GM23338 (cell line): Measurements from ENCODE around the gene RCC2. TPM values are rescaled to one million over a fixed set of nuclear protein-coding genes. Genes with fewer than 3 reads are reported as not detected.

Experiments
- ATAC-seq: fragments of 200-7000 bp; cut with Tn5 transposase; 3 replicates; pipeline ENCODE4 v1.9.1; 2020
- DNase-seq: peaks from one replicate; pipeline ENCODE4 v3.0.0-alpha.2; 2015; ENCODE audit warnings: low spot score
- H2AFZ ChIP-seq: fragments of 200-600 bp; sonication (generic); 2 replicates; pipeline ENCODE4 v1.8.0; 2016; ENCODE audit warnings: antibody characterized with exemption, mild to moderate bottlenecking, moderate library complexity
- H3F3A ChIP-seq: fragments of 200-600 bp; sonication (generic); replicated peaks from 2 replicates; pipeline ENCODE4 v1.8.0; 2017; ENCODE audit warnings: antibody characterized with exemption, mixed run types, low read depth
- H3K27ac ChIP-seq: fragments of 200-600 bp; sonication (generic); 2 replicates; pipeline ENCODE4 v1.6.1; 2016; ENCODE audit warnings: low read depth
- H3K27me3 ChIP-seq: fragments of 200-600 bp; sonication (generic); 2 replicates; pipeline ENCODE4 v1.8.0; 2016; ENCODE audit warnings: mild to moderate bottlenecking, mixed run types, moderate library complexity; ENCODE audit not compliant: insufficient read depth
- H3K36me3 ChIP-seq: fragments of 200-600 bp; sonication (generic); 2 replicates; pipeline ENCODE4 v1.8.0; 2016; ENCODE audit warnings: mild to moderate bottlenecking; ENCODE audit not compliant: insufficient read depth
- H3K4me1 ChIP-seq: fragments of 200-600 bp; sonication (generic); 2 replicates; pipeline ENCODE4 v1.8.0; 2016; ENCODE audit warnings: mild to moderate bottlenecking, moderate library complexity; ENCODE audit not compliant: insufficient read depth
- H3K4me2 ChIP-seq: fragments of 200-600 bp; sonication (generic); 2 replicates; pipeline ENCODE4 v1.7.1; 2017; ENCODE audit warnings: mixed run types
- H3K4me3 ChIP-seq: fragments of 200-600 bp; sonication (generic); 2 replicates; pipeline ENCODE4 v1.6.1; 2016; ENCODE audit warnings: mixed run types
- H3K79me2 ChIP-seq: fragments of 200-600 bp; sonication (generic); replicated peaks from 2 replicates; pipeline ENCODE4 v1.8.0; 2017; ENCODE audit warnings: mild to moderate bottlenecking; ENCODE audit not compliant: insufficient read depth
- H3K9me2 ChIP-seq: fragments of 200-600 bp; sonication (generic); 2 replicates; pipeline ENCODE4 v1.8.0; 2017; ENCODE audit not compliant: insufficient read depth
- H4K20me1 ChIP-seq: fragments of 200-600 bp; sonication (generic); replicated peaks from 2 replicates; pipeline ENCODE4 v1.8.0; 2017; ENCODE audit warnings: mild to moderate bottlenecking; ENCODE audit not compliant: insufficient read depth
- H3K27ac Mint-ChIP-seq: 2 replicates; pipeline ENCODE4 v1.8.0; 2020; ENCODE audit warnings: inconsistent platforms, mild to moderate bottlenecking, moderate library complexity, mixed read lengths
- H3K27me3 Mint-ChIP-seq: 3 replicates; pipeline ENCODE4 v1.8.0; 2022; ENCODE audit warnings: low read depth, mild to moderate bottlenecking, moderate library complexity, mixed read lengths, inconsistent platforms; ENCODE audit not compliant: insufficient read depth, poor library complexity
- H3K36me3 Mint-ChIP-seq: 3 replicates; pipeline ENCODE4 v1.8.0; 2021; ENCODE audit warnings: low read depth, mild to moderate bottlenecking, inconsistent platforms, moderate library complexity, mixed read lengths
- H3K4me1 Mint-ChIP-seq: 3 replicates; pipeline ENCODE4 v1.8.0; 2020; ENCODE audit warnings: mild to moderate bottlenecking, inconsistent platforms, mixed read lengths
- H3K4me3 Mint-ChIP-seq: 3 replicates; pipeline ENCODE4 v1.8.0; 2021; ENCODE audit warnings: moderate library complexity, mild to moderate bottlenecking, inconsistent platforms, mixed read lengths
- H3K9me3 Mint-ChIP-seq: 3 replicates; pipeline ENCODE4 v1.8.0; 2020; ENCODE audit warnings: moderate library complexity, mild to moderate bottlenecking, inconsistent platforms, mixed read lengths
- CREB1 ChIP-seq: fragments of 250-450 bp; sonication (Bioruptor Pico); IDR thresholded peaks from 2 replicates; pipeline ENCODE4 v1.5.0; 2020; ENCODE audit warnings: low read depth, mild to moderate bottlenecking, moderate library complexity
- ETS1 ChIP-seq: IDR thresholded peaks from 2 replicates; pipeline ENCODE4 v1.6.1; 2016; ENCODE audit warnings: antibody characterized with exemption
- EZH2 ChIP-seq: fragments of 200-600 bp; sonication (generic); IDR thresholded peaks from one replicate; pipeline ENCODE4 v1.8.0; 2017; ENCODE audit warnings: antibody characterized with exemption, mild to moderate bottlenecking, low read depth; ENCODE audit not compliant: unreplicated experiment
- EZH2phosphoT487 ChIP-seq: fragments of 200-600 bp; sonication (generic); IDR thresholded peaks from one replicate; pipeline ENCODE4 v1.8.1; 2018; ENCODE audit warnings: antibody characterized with exemption; ENCODE audit not compliant: unreplicated experiment
- JUNB ChIP-seq: IDR thresholded peaks from one replicate; pipeline ENCODE4 v1.6.1; 2016; ENCODE audit warnings: antibody characterized with exemption; ENCODE audit not compliant: unreplicated experiment
- NANOG ChIP-seq: IDR thresholded peaks from 2 replicates; pipeline ENCODE4 v1.6.1; 2016; ENCODE audit warnings: antibody characterized with exemption, borderline replicate concordance
- POLR2AphosphoS5 ChIP-seq: IDR thresholded peaks from 2 replicates; pipeline ENCODE4 v1.6.1; 2016; ENCODE audit warnings: antibody characterized with exemption, low read depth
- STAT1 ChIP-seq: IDR thresholded peaks from one replicate; pipeline ENCODE4 v1.6.1; 2016; ENCODE audit warnings: antibody characterized with exemption; ENCODE audit not compliant: unreplicated experiment
- ZNF114 ChIP-seq: fragments of 250-450 bp; sonication (Bioruptor Pico); IDR thresholded peaks from 2 replicates; pipeline ENCODE4 v1.5.0; 2020; ENCODE audit warnings: mild to moderate bottlenecking, moderate library complexity
- ZNF331 ChIP-seq: fragments of 250-450 bp; sonication (Bioruptor Pico); IDR thresholded peaks from 2 replicates; pipeline ENCODE4 v1.5.0; 2020; ENCODE audit warnings: low read depth, mild to moderate bottlenecking, moderate library complexity
- ZNF462 ChIP-seq: fragments of 250-450 bp; sonication (Bioruptor Pico); IDR thresholded peaks from 2 replicates; pipeline ENCODE4 v1.5.0; 2020; ENCODE audit warnings: mild to moderate bottlenecking, moderate library complexity
- polyA plus RNA-seq: library from polyadenylated mRNA; unstranded; fragments of >200 nt; fragmentation: Nextera tagmentation; extraction: Ambion mirVana; gene quantifications from 2 replicates; pipeline ENCODE4 v1.2.1, GENCODE V29; 2016
- total RNA-seq: library from RNA; depleted of rRNA; stranded (reverse); fragments of >200 nt; shearing (Covaris generic); gene quantifications from 2 replicates; pipeline ENCODE4 v1.2.3, GENCODE V29; 2014
- TF ChIP-seq, protein P1 (sequence below): IDR thresholded peaks from one replicate; pipeline ENCODE4 v1.6.1; 2018; ENCODE audit warnings: antibody characterized with exemption; ENCODE audit not compliant: unreplicated experiment

RCC2 gene
- total and polyA plus RNA-seq, 2 experiments from 2014 or later: 97.1 to 386 TPM

DNA sequence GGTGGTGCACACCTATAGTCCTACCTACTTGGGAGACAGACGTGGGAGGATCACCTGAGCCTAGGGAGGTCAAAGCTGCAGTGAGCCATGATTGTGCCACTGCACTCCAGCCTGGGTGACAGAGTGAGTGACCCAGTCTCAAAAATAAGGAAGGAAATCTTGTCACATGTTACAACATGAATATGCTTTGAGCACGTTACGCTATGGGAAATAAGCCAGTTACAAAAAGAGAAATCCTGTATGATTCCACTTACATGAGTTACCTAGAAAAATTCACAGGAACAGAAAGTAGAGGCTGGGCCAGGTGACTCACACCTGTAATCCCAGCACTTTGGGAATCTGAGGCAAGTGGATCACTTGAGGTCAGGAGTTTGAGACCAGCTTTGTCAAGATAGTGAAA lies 74.2 kb downstream of the RCC2 start:
- TF ChIP-seq CREB1 (CRISPR knock-in tag): no peak
- TF ChIP-seq ZNF462 (CRISPR knock-in tag): no peak
- TF ChIP-seq EZH2: no peak
- no peak for TF ChIP-seq JUNB
- peaks cover 2% of the 10 kb centered on the region for H3K27me3 Mint-ChIP-seq

GRCh38 chr1:17363771-17364170 lies 75.7 kb downstream of the RCC2 start:
- H3K27ac Mint-ChIP-seq: no peak overlapping the region
- H3F3A ChIP-seq: no peaks in the 10 kb centered on the region
- H3K4me3 Mint-ChIP-seq: no peak overlapping the region; the same call in 2 of the 3 replicates
- no peaks in the 10 kb centered on the region for H3K36me3 Mint-ChIP-seq
- no peaks in the 10 kb centered on the region for H4K20me1 ChIP-seq
- no peaks in the 10 kb centered on the region for H3K36me3 ChIP-seq
- no peaks in the 10 kb centered on the region for H3K27me3 Mint-ChIP-seq
- H2AFZ ChIP-seq: no peak overlapping the region
- H3K27me3 ChIP-seq: no peaks in the 10 kb centered on the region
- no peak for DNase-seq
- H3K79me2 ChIP-seq: no peaks in the 10 kb centered on the region
- no peak for ATAC-seq
- peaks cover under 1% of the 10 kb centered on the region; the same call in 1 of the 3 replicates for H3K4me1 Mint-ChIP-seq
- no peak overlapping the region for H3K4me2 ChIP-seq
- H3K4me3 ChIP-seq: no peak overlapping the region
- TF ChIP-seq, protein P1, sequence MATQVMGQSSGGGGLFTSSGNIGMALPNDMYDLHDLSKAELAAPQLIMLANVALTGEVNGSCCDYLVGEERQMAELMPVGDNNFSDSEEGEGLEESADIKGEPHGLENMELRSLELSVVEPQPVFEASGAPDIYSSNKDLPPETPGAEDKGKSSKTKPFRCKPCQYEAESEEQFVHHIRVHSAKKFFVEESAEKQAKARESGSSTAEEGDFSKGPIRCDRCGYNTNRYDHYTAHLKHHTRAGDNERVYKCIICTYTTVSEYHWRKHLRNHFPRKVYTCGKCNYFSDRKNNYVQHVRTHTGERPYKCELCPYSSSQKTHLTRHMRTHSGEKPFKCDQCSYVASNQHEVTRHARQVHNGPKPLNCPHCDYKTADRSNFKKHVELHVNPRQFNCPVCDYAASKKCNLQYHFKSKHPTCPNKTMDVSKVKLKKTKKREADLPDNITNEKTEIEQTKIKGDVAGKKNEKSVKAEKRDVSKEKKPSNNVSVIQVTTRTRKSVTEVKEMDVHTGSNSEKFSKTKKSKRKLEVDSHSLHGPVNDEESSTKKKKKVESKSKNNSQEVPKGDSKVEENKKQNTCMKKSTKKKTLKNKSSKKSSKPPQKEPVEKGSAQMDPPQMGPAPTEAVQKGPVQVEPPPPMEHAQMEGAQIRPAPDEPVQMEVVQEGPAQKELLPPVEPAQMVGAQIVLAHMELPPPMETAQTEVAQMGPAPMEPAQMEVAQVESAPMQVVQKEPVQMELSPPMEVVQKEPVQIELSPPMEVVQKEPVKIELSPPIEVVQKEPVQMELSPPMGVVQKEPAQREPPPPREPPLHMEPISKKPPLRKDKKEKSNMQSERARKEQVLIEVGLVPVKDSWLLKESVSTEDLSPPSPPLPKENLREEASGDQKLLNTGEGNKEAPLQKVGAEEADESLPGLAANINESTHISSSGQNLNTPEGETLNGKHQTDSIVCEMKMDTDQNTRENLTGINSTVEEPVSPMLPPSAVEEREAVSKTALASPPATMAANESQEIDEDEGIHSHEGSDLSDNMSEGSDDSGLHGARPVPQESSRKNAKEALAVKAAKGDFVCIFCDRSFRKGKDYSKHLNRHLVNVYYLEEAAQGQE: no peak
- no peak for TF ChIP-seq CREB1 (CRISPR knock-in tag)
- TF ChIP-seq POLR2AphosphoS5: no peak
- no peak for TF ChIP-seq NANOG
- no peak for TF ChIP-seq EZH2phosphoT487
- no peak for TF ChIP-seq ETS1
- no peak for TF ChIP-seq STAT1
- TF ChIP-seq ZNF331: no peak
- no peak for TF ChIP-seq JUNB
- no peak for TF ChIP-seq ZNF114 (CRISPR knock-in tag)
- TF ChIP-seq EZH2: no peak
- no peaks in the 10 kb centered on the region; the same call in 2 of the 3 replicates for H3K9me3 Mint-ChIP-seq
- no peaks in the 10 kb centered on the region for H3K4me1 ChIP-seq
- H3K9me2 ChIP-seq: no peaks in the 10 kb centered on the region
- H3K27ac ChIP-seq: no peak overlapping the region

More for the DNA sequence above, 74.2 kb downstream of the RCC2 start:
- DNase-seq: no peak
- Histone ChIP-seq H2AFZ (no peak overlapping the region), H3K4me1 (no peaks in the 10 kb centered on the region), H3F3A (no peaks in the 10 kb centered on the region), H3K4me3 (no peak overlapping the region), H3K9me2 (no peaks in the 10 kb centered on the region), H4K20me1 (no peaks in the 10 kb centered on the region), H3K27ac (no peak overlapping the region), H3K79me2 (no peaks in the 10 kb centered on the region), H3K36me3 (no peaks in the 10 kb centered on the region), H3K27me3 (no peaks in the 10 kb centered on the region), H3K4me2 (no peak overlapping the region)
- no peak for ATAC-seq
- H3K27ac Mint-ChIP-seq: no peak overlapping the region
- no peaks in the 10 kb centered on the region for H3K36me3 Mint-ChIP-seq
- no peak overlapping the region for H3K4me3 Mint-ChIP-seq
- peaks cover 5% of the 10 kb centered on the region; the same call in 1 of the 3 replicates for H3K4me1 Mint-ChIP-seq
- no peaks in the 10 kb centered on the region; the same call in 2 of the 3 replicates for H3K9me3 Mint-ChIP-seq
